HG02678 (cell line): ENCODE data around the gene GBE1.
A peak's percentile ranks its signal among the peaks of the same experiment; 100 is the strongest.
"Not testable (repeated sequence)": the region's sequence is repeated elsewhere in the genome, so short reads cannot be mapped to it uniquely, and the experiment has no call there.

ENCODE experiments used
- ATAC-seq: cut with Tn5 transposase; IDR thresholded peaks from one replicate; pipeline ENCODE4 v1.9.1; 2021; ENCODE audit warnings: mild to moderate bottlenecking, moderate library complexity; ENCODE audit not compliant: unreplicated experiment

Gene GBE1

DNA sequence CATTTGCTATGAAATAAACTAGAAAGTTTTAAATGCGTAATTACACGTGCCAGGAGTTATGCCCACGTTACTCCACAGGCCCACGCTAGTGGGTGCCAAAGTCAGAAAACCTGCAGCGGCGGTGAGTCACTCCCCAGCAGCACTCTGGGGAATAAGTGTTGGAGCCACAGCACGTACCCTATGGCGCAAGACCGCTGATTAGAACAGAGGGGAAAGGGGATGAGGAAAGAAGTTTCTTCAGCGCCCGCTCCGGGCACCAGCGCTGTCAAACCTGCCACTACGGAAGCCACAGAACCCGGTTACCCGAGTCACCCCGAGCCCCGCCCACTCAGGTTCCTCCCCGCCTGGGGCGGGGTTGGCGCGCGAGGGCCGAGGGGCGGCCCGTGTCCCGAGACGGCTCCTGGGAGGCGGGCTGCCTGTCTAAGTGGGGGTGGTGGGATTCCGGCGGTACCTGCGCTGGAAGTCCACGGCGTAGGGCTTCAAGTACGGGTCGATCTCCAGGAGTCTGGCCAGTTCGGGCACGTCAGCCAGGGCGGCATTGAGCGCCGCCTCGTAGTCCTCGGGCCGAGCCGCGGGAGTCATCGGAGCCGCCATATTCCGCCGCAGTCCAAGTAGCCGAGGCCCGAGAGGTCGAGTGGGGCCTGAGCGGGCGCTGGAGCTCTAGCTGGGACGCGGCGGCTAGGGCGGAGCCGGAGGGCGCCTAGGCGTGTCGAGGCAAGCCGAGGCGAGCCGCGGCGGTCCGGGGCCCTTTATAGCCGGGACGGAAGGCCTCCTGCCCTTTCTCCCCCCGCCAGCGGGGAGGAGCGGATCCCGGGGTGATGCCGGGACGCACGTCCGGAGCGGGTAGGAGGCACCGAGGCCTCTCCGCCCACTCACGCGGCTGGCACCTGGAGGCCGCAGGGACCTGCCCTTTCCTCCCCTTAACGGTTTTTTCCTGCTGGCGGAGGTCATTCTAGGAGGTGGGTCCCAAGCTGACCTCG lies at the start of gene GBE1:
Gene GBE1, minus strand, starts transcription at position 722 of the 980 bp plus-strand sequence. Its CDS starts 128 bp downstream, at position 594.
- peak; percentile 83 for ATAC-seq

DNA sequence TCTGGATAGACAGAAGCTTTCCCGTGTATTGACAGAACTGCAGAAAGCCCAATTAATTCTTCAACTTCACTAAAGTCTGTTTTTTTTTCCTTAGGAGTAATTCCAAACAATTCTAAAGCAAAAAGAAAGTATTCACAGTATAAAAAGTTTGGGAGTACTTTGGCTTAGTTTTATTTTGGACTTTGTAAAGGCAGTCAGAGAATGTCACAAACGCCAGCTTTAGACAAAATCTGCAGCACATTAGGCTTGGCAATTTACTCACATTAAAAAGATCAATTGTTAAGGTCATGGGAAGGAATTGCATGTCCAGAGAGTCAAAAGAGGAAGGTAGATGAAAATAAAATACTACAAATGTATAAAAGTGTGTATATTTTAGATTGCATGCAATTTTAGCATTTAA lies 47.5 kb upstream of the GBE1 start:
- no peak for ATAC-seq

- ATAC-seq, result no peak
Observed at GRCh38 chr3:81799403-81799802, 38.0 kb upstream of the GBE1 start.

- peak; percentile 45 for ATAC-seq
Observed at GRCh38 chr3:81793410-81793809, 32.0 kb upstream of the GBE1 start.

- no peak for ATAC-seq
Observed at GRCh38 chr3:81790117-81790516, 28.7 kb upstream of the GBE1 start.

GRCh38 chr3:81789691-81790090 lies 28.2 kb upstream of the GBE1 start:
- no peak for ATAC-seq

GRCh38 chr3:81788610-81789009 lies 27.2 kb upstream of the GBE1 start:
- ATAC-seq, result peak; percentile 75

GRCh38 chr3:81788044-81788443 lies 26.6 kb upstream of the GBE1 start:
- ATAC-seq, result peak; percentile 35

GRCh38 chr3:81782585-81782984 lies 21.1 kb upstream of the GBE1 start:
- ATAC-seq, result no peak

DNA sequence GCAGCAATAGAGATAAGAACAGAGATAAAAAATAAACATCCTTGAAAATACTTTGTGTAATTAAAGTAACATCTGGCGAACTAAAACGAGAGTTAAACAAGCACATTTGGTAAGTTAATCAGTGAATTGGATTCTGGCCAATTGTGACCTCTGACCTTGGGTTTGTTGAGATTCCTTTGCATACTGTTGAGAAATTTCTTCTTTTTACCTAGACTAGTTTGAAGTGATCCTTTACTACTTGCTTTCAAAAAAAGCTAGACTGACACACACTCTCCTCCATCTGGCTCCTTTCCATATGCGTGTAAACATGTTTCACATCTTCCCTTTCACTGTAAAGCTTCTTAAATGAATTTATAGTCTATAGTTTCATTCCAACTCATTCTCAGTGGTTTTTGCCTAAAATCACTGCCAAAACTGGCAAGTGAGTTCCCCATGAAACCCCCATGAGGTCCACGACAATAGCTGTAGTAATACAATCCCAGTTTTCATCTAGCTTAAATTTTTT lies 17.3 kb upstream of the GBE1 start:
- peak; percentile 55 for ATAC-seq

DNA sequence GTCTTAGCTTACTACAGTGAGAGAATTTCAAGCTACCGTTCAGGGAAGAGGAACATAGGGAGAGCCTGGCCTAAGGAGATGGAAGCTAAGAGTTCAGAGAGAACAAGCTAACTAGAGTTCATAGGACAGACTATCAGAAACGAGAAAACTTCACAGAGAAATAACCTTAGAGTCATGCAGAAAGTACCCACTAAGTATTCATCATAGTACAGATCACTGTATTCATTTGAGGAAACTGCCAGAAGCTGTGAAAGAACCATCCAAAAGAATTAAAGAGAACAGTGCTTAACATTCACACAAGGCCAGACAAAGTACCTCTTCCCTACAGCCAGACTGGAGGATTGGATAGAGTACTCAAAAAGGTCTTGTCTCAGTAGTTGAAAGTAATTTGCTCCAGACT lies 15.2 kb upstream of the GBE1 start:
- ATAC-seq, result peak; percentile 39

- no peak for ATAC-seq
Observed at GRCh38 chr3:81770710-81771109, 9.3 kb upstream of the GBE1 start.

DNA sequence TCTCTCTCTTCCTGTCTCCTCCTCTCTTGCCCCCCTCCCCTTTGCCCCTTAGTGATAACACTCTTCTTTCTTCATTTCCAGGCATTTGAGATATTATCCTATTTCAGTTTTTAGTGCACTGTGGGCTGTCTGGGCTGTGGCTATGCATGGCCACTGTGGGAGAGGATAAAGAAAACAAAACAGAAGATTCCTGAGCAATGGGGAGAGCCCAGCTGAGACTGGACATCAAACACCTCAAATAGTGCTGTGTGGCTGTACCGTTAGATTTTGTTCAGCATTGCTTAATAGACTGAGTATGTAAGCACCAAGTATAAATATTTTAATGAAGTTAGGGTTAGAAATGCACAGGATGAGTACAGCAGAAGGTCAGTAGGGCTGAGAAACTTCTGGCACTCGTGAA lies 7.9 kb upstream of the GBE1 start:
- no peak for ATAC-seq

- ATAC-seq, result not testable (repeated sequence)
Observed at GRCh38 chr3:81767250-81767859, 5.9 kb upstream of the GBE1 start.

- no peak for ATAC-seq
Observed at GRCh38 chr3:81765400-81765799, 4.0 kb upstream of the GBE1 start.

DNA sequence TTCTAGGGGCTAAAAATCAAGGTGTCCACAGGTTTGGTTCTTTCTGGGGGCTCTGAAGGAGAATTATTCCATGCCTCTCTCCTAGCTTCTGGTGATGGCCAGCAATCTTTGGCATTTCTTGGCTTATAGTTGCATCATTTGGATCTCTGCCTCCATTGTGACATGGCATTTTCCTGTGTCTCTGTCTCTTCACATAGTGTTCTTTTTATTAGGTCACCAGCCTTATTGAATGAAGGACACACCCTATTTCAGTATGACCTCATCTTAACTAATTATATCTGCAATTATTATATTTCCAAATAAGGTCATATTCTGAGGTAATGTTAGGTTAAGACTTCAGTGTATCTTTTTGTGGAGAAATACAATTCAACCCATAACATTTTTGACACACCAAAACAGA lies 3.2 kb upstream of the GBE1 start:
- ATAC-seq, result no peak

DNA sequence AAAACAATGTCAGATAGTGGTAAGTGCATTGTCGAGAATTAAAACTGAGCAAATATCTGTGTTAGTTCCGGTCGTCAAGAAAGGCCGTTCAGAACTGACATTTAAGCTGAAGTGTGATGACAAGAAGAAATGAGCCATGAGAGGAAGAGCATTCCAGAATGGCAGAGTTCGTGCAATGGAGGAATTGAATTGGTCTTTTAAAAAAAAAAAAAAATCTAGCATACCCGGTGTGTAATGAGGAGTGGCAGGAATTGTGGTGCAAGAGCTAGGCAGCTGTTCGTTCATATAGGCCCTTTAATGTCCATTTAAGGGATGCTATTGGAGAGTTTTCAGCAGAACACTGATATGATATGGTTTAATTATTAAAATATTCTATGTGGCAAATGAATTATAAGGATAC lies 2.6 kb upstream of the GBE1 start:
- no peak for ATAC-seq

GRCh38 chr3:81763001-81763400 lies 1.6 kb upstream of the GBE1 start:
- no peak for ATAC-seq

GRCh38 chr3:81761904-81762580 lies 597 bp upstream of the GBE1 start:
- ATAC-seq, result no peak

DNA sequence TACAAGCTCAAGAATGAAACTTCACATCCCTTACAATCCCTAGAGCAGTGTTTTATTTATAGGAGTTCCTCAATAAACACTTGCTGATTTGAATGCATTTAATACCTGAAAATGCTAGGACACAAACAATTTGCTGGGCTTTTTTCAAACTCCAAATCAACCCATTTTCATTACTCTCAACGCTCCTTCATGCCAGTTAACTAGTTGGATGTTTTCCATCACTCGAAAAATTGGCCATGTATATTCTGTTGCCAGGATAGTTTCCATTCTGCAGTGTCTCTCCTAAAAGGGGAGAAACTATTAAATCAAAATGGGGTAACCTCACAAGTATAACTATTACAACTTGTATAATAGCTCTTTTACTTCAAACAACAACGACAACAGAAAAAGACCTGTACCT lies 1.2 kb downstream of the GBE1 start:
- no peak for ATAC-seq

DNA sequence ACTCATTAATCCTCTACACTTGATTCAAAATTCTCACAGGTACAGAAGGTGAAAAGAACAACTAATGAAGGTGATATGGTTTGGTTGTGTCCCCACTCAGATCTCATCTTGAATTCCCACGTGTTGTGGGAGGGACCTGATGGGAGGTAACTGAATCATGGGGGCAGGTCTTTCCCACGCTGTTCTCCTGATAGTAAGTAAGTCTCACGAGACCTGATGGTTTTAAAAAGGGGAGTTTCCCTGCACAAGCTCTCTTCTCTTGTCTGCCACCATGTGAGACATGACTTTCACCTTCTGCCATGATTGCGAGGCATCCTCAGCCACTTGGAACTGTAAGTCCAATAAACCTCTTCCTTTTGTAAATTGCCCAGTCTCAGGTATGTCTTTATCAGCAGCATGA lies 2.7 kb downstream of the GBE1 start:
- not testable (repeated sequence) for ATAC-seq
